LNCaP clone FGC (cell line): ENCODE data around the gene CAMK2N1.

Experiments
- DNase-seq: peaks from one replicate; pipeline ENCODE4 v3.0.0-alpha.2; 2011; ENCODE audit warnings: low read depth
- H3K4me3 ChIP-seq: 2 replicates; pipeline ENCODE4 v1.5.1; 2011; ENCODE audit warnings: mild to moderate bottlenecking, low read depth, low read length, control low read depth
- CTCF ChIP-seq: IDR thresholded peaks from 2 replicates; pipeline ENCODE4 v1.5.1; 2012; ENCODE audit warnings: mild to moderate bottlenecking; ENCODE audit not compliant: control insufficient read depth, insufficient read depth; ENCODE audit errors: extremely low read depth

Gene CAMK2N1

DNA sequence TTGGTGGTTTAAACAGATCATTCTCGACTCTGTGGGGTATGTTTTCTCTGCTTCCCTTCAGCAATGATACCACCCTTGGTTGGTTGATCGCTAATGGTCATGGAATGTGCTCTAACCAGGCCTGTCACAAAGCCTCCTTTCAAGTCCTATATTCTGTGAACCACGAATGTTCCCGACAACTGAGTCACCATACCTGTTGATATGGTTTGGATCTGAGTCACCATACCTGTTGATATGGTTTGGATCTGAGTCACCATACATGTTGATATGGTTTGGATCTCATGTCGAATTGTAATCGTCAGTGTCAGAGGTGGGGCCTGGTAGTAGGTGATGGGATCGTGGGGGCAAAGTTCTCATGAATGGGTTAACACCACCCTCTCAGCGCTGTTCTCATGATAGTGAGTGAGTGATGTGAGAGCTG is 10.2 kb upstream of the CAMK2N1 start:
- H3K4me3 ChIP-seq = no peak overlapping the region
- TF ChIP-seq CTCF = no peak
- no peak for DNase-seq

GRCh38 chr1:20495661-20496060 is 9.7 kb upstream of the CAMK2N1 start:
- no peak for TF ChIP-seq CTCF
- DNase-seq = no peak
- H3K4me3 ChIP-seq = no peak overlapping the region

DNA sequence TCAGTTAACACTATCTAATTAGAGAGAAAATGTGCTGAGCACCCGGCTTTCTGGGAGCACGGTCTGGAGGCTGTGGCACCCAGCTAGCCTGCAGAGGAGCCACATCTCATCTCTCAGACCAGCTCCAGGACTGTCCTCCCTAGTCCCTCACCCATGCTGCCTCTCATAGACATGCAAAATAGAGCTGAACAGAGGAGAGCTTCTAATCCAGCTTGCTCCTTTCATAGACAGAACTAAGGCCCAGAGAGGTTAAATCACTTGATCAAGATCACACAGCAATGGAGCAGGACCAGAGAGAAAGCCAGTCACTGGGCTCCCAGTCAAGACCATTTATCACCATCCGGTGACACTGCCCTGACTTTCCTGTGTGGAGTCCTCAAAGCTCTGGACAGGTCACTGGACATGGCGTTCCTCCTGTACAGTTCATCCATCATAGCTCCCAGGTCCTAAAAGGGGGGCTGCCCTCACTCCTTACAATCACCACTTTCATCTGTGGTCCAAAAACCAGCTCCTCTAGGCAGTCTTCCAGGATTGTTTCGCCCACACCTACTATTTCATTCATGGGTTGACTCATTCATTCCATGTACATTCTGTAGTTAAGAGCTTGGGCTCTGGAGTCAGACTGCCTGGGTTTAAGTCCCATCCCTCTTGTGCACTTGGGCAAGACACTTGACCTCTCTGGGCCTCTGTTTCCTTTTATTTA is 8.8 kb upstream of the CAMK2N1 start:
- DNase-seq = no peak
- TF ChIP-seq CTCF = no peak
- no peak overlapping the region for H3K4me3 ChIP-seq

- peak; percentile 93 for TF ChIP-seq CTCF
- no peak overlapping the region for H3K4me3 ChIP-seq
- peak; percentile 75 for DNase-seq
Measured at GRCh38 chr1:20493839-20494608, 8.0 kb upstream of the CAMK2N1 start.

GRCh38 chr1:20493309-20493708 is 7.3 kb upstream of the CAMK2N1 start:
- no peak for DNase-seq
- TF ChIP-seq CTCF = no peak
- H3K4me3 ChIP-seq = no peak overlapping the region

DNA sequence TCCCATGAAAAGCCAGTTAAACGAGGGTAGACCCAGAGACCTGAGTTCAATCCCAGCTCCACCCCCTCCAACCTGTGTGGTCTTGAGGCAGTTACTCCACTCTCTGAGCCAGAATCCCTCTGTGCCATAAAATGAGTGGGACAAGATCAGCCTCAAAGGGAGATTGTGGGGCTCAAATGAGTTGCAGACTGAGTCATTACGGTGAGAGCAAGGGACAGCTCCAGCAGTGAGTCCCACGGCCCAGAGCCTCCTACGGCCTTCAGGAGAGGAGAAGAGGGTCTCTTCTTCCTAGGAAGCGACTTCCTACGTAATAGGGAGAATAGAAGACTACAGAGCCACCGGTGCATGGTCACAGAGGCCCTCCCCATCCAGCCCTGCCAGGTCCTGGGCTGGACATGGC is 6.7 kb upstream of the CAMK2N1 start:
- no peak for TF ChIP-seq CTCF
- no peak overlapping the region for H3K4me3 ChIP-seq
- DNase-seq = no peak

DNA sequence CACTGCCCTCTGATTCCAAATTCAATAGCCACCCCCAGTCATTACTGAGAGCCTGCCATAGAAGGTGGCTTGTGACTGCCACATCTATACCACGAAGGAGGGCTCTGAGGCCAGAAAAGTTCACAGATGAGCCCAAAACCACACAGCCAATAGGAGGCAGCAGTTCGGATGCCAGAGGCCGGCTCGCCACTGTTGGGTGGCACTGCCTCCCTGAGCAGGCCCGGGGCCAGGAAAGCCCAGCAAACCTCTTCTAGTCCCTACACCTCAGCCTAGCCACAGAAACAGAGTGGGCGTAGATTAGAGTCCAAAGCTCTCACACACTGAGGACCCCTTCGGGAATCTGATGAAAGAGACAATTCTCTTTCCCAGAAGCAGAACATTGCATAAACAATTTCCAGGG is 5.9 kb upstream of the CAMK2N1 start:
- no peak overlapping the region for H3K4me3 ChIP-seq
- TF ChIP-seq CTCF = no peak
- no peak for DNase-seq
